Lung (tissue), 12 donors: ENCODE measurements around the gene TWIST2. TPM values are rescaled to one million over a fixed set of nuclear protein-coding genes. Genes with fewer than 3 reads are reported as not detected.

ENCODE experiments used
- ATAC-seq: fragments of 200-7000 bp; cut with Tn5 transposase; one replicate; pipeline ENCODE4 v1.9.1; 2020; ENCODE audit warnings: moderate number of reproducible peaks; ENCODE audit not compliant: insufficient read depth, low FRiP score
- DNase-seq, 3 donors: peaks; one replicate each; pipeline ENCODE4 v3.0.0-alpha.2; 2013 to 2017
- H3K27ac ChIP-seq, 2 donors: one replicate each; pipeline ENCODE4 v1.5.1; 2013; ENCODE audit warnings: mild to moderate bottlenecking in 2 of 2, moderate library complexity in 2 of 2, control low read depth in 1 of 2, inconsistent platforms in 1 of 2, low read depth in 1 of 2, low read length in 1 of 2
- H3K27me3 ChIP-seq, 3 donors: one replicate each; pipeline ENCODE4 v1.5.1; 2013; ENCODE audit warnings: low read length in 2 of 3; ENCODE audit not compliant: control insufficient read depth in 3 of 3, insufficient read depth in 3 of 3
- H3K36me3 ChIP-seq, 4 donors: one replicate each; pipeline ENCODE4 v1.5.1; 2013; ENCODE audit warnings: low read length in 4 of 4, mild to moderate bottlenecking in 1 of 4, moderate library complexity in 1 of 4; ENCODE audit not compliant: control insufficient read depth in 4 of 4, insufficient read depth in 4 of 4
- H3K4me1 ChIP-seq, 5 donors: one replicate each; pipeline ENCODE4 v1.5.1; 2013; ENCODE audit warnings: low read length in 5 of 5, mild to moderate bottlenecking in 2 of 5, moderate library complexity in 1 of 5; ENCODE audit not compliant: control insufficient read depth in 5 of 5, insufficient read depth in 5 of 5
- H3K4me3 ChIP-seq: one replicate; pipeline ENCODE4 v1.5.1; 2013; ENCODE audit warnings: mild to moderate bottlenecking, control low read depth, moderate library complexity
- H3K9ac ChIP-seq, 2 donors: one replicate each; pipeline ENCODE4 v1.5.1; 2013; ENCODE audit warnings: low read length in 2 of 2, control low read depth in 1 of 2; ENCODE audit not compliant: insufficient read depth in 1 of 2
- H3K9me3 ChIP-seq, 4 donors: one replicate each; pipeline ENCODE4 v1.5.1; 2013; ENCODE audit warnings: low read length in 3 of 4, mild to moderate bottlenecking in 1 of 4, moderate library complexity in 1 of 4; ENCODE audit not compliant: control insufficient read depth in 4 of 4, insufficient read depth in 3 of 4
- WGBS, 2 donors: extraction: QIAGEN DNeasy Blood & Tissue Kit; methylation state at CpG; one replicate each; pipeline ENCODE4 v1.1.7; 2013; 5-methylcytosine and 5-hydroxymethylcytosine counted together
- polyA plus RNA-seq, 2 donors: library from polyadenylated mRNA; stranded (reverse); fragments of 200-250 nt; gene quantifications; one replicate each; pipeline ENCODE4 v1.2.1, GENCODE V29; 2013
- total RNA-seq, 2 donors: library from RNA; depleted of rRNA in 1 of 2; stranded (reverse); fragments of >200 nt in 1 of 2; gene quantifications; one replicate each; pipeline ENCODE4 v1.2.1, GENCODE V29; 2014 to 2021
- TF ChIP-seq, protein P1 (sequence below): IDR thresholded peaks from 2 replicates; pipeline ENCODE4 v1.5.1; 2012; ENCODE audit warnings: mild to moderate bottlenecking; ENCODE audit errors: control extremely low read depth, extremely low read depth
- donor health status: control.
- donor health status: control.
- donor health status: Bipolar disorder and iron deficiency.
- donor health status: healthy.
- donor health status: DM: yes; HTN: yes; CAD: no.

Gene TWIST2
- total and polyA plus RNA-seq, 4 donors = 10.1 to 14.8 (median 11.7) TPM

- H3K27me3 ChIP-seq = peaks cover 8 to 47% (median 17%) of the 10 kb centered on the region in 3 donors
- no peak overlapping the region for H3K4me3 ChIP-seq
- no peak for ATAC-seq
- TF ChIP-seq, protein P1, sequence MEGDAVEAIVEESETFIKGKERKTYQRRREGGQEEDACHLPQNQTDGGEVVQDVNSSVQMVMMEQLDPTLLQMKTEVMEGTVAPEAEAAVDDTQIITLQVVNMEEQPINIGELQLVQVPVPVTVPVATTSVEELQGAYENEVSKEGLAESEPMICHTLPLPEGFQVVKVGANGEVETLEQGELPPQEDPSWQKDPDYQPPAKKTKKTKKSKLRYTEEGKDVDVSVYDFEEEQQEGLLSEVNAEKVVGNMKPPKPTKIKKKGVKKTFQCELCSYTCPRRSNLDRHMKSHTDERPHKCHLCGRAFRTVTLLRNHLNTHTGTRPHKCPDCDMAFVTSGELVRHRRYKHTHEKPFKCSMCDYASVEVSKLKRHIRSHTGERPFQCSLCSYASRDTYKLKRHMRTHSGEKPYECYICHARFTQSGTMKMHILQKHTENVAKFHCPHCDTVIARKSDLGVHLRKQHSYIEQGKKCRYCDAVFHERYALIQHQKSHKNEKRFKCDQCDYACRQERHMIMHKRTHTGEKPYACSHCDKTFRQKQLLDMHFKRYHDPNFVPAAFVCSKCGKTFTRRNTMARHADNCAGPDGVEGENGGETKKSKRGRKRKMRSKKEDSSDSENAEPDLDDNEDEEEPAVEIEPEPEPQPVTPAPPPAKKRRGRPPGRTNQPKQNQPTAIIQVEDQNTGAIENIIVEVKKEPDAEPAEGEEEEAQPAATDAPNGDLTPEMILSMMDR = no peak
- H3K27ac ChIP-seq = no peak overlapping the region
- 71 to 74% methylated on average over 3 of the region's 3 CpGs for WGBS, 2 donors
- H3K9me3 ChIP-seq = peaks cover 0 to 11% (median 2%) of the 10 kb centered on the region in 4 donors
- no peaks in the 10 kb centered on the region for H3K36me3 ChIP-seq
- H3K4me1 ChIP-seq = peaks cover 0 to 16% (median 4%) of the 10 kb centered on the region in 5 donors
- DNase-seq = no peak
- H3K9ac ChIP-seq = no peak overlapping the region
Measured at GRCh38 chr2:238843476-238843875, 4.4 kb upstream of the TWIST2 start.

- Histone ChIP-seq H3K36me3 (no peaks in the 10 kb centered on the region), H3K27me3 (peaks cover 16 to 43% (median 17%) of the 10 kb centered on the region in 3 donors), H3K4me3 (no peak overlapping the region), H3K9ac (no peak overlapping the region), H3K27ac (no peak overlapping the region), H3K4me1 (peaks cover 0 to 18% (median 4%) of the 10 kb centered on the region in 5 donors), H3K9me3 (peaks cover 0 to 2% (median 0%) of the 10 kb centered on the region in 4 donors)
- WGBS, 2 donors = 63 to 66% methylated on average over 21 of the region's 21 CpGs
- DNase-seq (no peak), ATAC-seq (no peak)
- TF ChIP-seq, protein P1 = no peak
Measured at GRCh38 chr2:238845583-238846377, 2.1 kb upstream of the TWIST2 start.

DNA sequence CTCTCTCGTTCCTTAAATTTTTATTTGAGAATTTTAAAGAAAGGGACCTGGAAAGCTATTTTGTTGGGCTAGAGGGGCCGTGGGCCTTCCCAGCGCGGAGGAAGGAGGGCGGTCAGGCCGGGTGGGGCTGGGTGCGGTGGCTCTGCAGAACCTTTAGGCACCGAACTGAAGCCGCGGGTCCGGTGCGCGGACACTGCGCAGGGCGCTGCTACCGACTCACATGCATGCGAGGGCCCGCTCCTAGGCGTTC is 1.6 kb upstream of the TWIST2 start:
- 20 to 34% methylated on average over 19 of the region's 19 CpGs for WGBS, 2 donors
- no peak overlapping the region for H3K4me3 ChIP-seq
- TF ChIP-seq, protein P1 = no peak
- H3K4me1 ChIP-seq = peaks cover 3 to 20% (median 4%) of the 10 kb centered on the region in 5 donors
- no peak for DNase-seq
- H3K27ac ChIP-seq = no peak overlapping the region
- no peak overlapping the region for H3K9ac ChIP-seq
- H3K36me3 ChIP-seq = no peaks in the 10 kb centered on the region
- H3K27me3 ChIP-seq = peaks cover 16 to 49% (median 19%) of the 10 kb centered on the region in 3 donors
- ATAC-seq = no peak
- H3K9me3 ChIP-seq = peaks cover 0 to 2% (median 0%) of the 10 kb centered on the region in 4 donors
